Loucy (cell line): ENCODE results near the gene PHF21B.

Experiments used
- EZH2phosphoT487 ChIP-seq: fragments of 200-600 bp; IDR thresholded peaks from 2 replicates; pipeline ENCODE4 v1.6.1; 2018; ENCODE audit warnings: antibody characterized with exemption, mild to moderate bottlenecking, moderate library complexity, borderline replicate concordance
- TF ChIP-seq, protein P1 (sequence below): fragments of 200-600 bp; sonication (generic); conservative IDR thresholded peaks from 2 replicates; pipeline ENCODE4 v1.5.1; 2014; ENCODE audit warnings: mild to moderate bottlenecking, antibody characterized with exemption, low read length

DNA sequence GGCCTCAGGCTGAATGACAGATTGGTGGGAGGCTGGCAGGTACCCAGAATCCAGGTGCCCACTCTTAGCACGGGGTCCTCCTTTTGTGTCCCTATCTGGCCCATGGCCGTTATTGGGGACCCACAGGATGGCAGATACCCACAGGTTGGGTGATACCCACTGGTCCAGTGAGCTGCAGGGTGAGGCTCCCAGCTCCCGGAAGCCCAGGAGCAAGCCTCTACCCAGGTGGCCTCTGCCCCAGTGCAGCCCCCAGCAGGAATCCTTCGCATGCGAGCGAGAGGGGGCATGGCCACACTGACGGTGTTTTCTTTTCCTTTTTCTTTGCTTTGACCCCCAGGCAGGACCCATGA is 116.1 kb downstream of the PHF21B start:
- TF ChIP-seq, protein P1, sequence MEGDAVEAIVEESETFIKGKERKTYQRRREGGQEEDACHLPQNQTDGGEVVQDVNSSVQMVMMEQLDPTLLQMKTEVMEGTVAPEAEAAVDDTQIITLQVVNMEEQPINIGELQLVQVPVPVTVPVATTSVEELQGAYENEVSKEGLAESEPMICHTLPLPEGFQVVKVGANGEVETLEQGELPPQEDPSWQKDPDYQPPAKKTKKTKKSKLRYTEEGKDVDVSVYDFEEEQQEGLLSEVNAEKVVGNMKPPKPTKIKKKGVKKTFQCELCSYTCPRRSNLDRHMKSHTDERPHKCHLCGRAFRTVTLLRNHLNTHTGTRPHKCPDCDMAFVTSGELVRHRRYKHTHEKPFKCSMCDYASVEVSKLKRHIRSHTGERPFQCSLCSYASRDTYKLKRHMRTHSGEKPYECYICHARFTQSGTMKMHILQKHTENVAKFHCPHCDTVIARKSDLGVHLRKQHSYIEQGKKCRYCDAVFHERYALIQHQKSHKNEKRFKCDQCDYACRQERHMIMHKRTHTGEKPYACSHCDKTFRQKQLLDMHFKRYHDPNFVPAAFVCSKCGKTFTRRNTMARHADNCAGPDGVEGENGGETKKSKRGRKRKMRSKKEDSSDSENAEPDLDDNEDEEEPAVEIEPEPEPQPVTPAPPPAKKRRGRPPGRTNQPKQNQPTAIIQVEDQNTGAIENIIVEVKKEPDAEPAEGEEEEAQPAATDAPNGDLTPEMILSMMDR: no peak
- TF ChIP-seq EZH2phosphoT487: no peak
